SK-N-MC (cell line): ENCODE data around the gene CSTA.

Experiments
- EZH2 ChIP-seq: fragments of 200-600 bp; sonication (generic); IDR thresholded peaks from one replicate; pipeline ENCODE4 v1.6.1; 2017; ENCODE audit warnings: antibody characterized with exemption
- FOXP2 ChIP-seq: optimal IDR thresholded peaks from 2 replicates; pipeline ENCODE3; 2011; ENCODE audit warnings: mild to moderate bottlenecking, moderate library complexity; ENCODE audit not compliant: insufficient read depth; ENCODE audit errors: extremely low read length, control extremely low read depth
- POLR2AphosphoS5 ChIP-seq: IDR thresholded peaks from 2 replicates; pipeline ENCODE4 v1.6.1; 2012; ENCODE audit warnings: mild to moderate bottlenecking, low read depth, low read length, borderline replicate concordance

DNA sequence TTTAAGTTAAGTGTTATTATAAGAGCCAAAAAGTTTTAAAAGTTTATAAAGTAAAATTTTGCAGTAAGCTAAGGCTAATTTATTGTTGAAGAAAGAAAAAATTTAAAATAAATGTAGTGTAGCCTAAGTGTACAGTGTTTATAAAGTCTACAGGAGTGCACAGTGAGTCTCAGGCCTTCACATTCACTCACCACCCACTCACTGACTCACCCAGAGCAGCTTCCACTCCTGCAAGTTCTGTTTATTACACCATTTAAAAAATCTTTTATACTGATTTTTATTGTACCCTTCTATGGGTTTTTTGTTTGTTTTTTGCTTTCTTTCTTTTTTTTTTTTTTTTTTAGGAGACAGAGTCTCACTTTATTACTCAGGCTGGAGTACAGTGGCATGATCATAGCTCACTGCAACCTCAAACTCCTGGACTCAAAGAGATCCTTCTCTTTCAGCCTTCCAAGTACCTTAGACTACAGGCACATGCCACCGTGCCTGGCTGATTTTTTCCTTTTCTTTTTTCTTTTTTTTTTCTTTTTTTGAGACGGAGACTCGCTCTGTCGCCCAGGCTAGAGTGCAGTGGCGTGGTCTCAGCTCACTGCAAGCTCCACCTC, 25.9 kb downstream of the CSTA start:
- TF ChIP-seq POLR2AphosphoS5 (no peak), EZH2 (no peak), FOXP2 (no peak)
